Right lobe of liver (tissue), 6 donors: ENCODE data around the gene CAMTA1. TPM values are rescaled to one million over a fixed set of nuclear protein-coding genes. Genes with fewer than 3 reads are reported as not detected.
"Not testable (repeated sequence)": the region's sequence is repeated elsewhere in the genome, so short reads cannot be mapped to it uniquely, and the experiment has no call there.

Experiments used
- ATAC-seq, 4 donors: fragments of 200-7000 bp; cut with Tn5 transposase; one replicate each; pipeline ENCODE4 v1.9.1; 2020; ENCODE audit warnings: mild to moderate bottlenecking in 4 of 4, moderate library complexity in 4 of 4
- DNase-seq, 3 donors: peaks; one replicate each; pipeline ENCODE4 v3.0.0-alpha.2; 2020
- H3K27ac ChIP-seq, 3 donors: fragments of 200-600 bp; one replicate each; pipeline ENCODE4 v1.8.0; 2022
- H3K27me3 ChIP-seq, 2 donors: fragments of 200-600 bp; one replicate each; pipeline ENCODE4 v1.8.0; 2022
- H3K36me3 ChIP-seq, 4 donors: fragments of 200-600 bp; sonication (generic) in 1 of 4; one replicate each; pipeline versions ENCODE4 v1.5.1 to v1.8.0; 2017 to 2022; ENCODE audit warnings: control low read depth in 1 of 4
- H3K4me1 ChIP-seq, 4 donors: fragments of 200-600 bp; sonication (generic) in 1 of 4; one replicate each; pipeline versions ENCODE4 v1.5.1 to v1.8.0; 2017 to 2022; ENCODE audit warnings: control low read depth in 1 of 4
- H3K4me3 ChIP-seq, 3 donors: fragments of 200-600 bp; one replicate each; pipeline ENCODE4 v1.8.0; 2022
- H3K9me3 ChIP-seq, 4 donors: fragments of 200-600 bp; sonication (generic) in 1 of 4; one replicate each; pipeline versions ENCODE4 v1.5.1 to v1.8.0; 2017 to 2022; ENCODE audit warnings: control low read depth in 1 of 4
- POLR2A ChIP-seq: fragments of 450-650 bp; IDR thresholded peaks from one replicate; pipeline ENCODE4 v1.6.1; 2017; ENCODE audit warnings: antibody characterized with exemption, mild to moderate bottlenecking
- WGBS: methylation state at CpG from one replicate; pipeline ENCODE4 v1.1.6; 2018; ENCODE audit warnings: low coverage, low lambda C conversion rate; ENCODE audit not compliant: insufficient coverage; ENCODE audit errors: missing lambda C conversion rate; 5-methylcytosine and 5-hydroxymethylcytosine counted together
- intact Hi-C, 2 donors: fragments of 100-400 bp; cut with DNase I; formaldehyde crosslinking; loops; one replicate each; pipeline versions ENCODE4 v1.11.2 to v1.14.1; 2022
- total RNA-seq, 6 experiments: library from RNA; depleted of rRNA in 2 of 6; stranded (reverse); fragments of >200 nt in 2 of 6; fragmentation: NEBNext Ultra II Directional in 3 of 6; extraction: Animal tissue kit (Norgen Biotek cat#: 25700) in 3 of 6; gene quantifications; one replicate each; pipeline versions ENCODE4 v1.1.0 to v1.2.4, GENCODE V29; 2016 to 2023
- TF ChIP-seq, protein P1 (sequence below), 4 donors: fragments of 200-600 bp in 3 of 4; fragments of 450-650 bp in 1 of 4; IDR thresholded peaks; one replicate each; pipeline versions ENCODE4 v1.5.1 to v1.8.0; 2016 to 2022; ENCODE audit warnings: antibody characterized with exemption in 4 of 4, mild to moderate bottlenecking in 2 of 4
- donor health status: DM: no; HTN: yes; CAD: no.
- donor health status: DM: no; HTN: no; CAD: no.
- donor health status: DM: no; HTN: no; CAD: no.
- donor health status: DM: no; HTN: yes; CAD: no.
- donor health status: DM: no; HTN: yes; CAD: no.

CAMTA1 gene
- total RNA-seq, 6 experiments from 2014 or later = 32.3 to 49.4 (median 37.2) TPM

DNA sequence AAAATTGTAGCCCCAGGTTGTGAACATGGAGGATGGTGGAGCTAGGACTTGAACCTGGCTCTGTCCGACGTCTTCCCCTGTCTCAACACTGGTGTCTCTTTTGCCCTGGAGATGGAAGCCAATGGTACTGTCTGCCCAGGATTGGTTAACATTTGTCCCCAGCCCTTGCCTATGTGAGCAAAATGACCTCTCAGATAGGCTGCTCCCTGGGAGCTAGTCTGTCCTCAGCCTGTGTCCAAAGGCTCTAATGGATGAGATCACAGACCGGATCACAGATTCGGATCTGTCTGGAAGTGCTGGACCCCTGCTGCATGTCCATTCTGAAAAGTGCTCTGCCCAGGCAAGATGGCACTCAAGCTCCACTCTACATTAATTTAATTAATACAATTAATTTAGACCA, 591.4 kb downstream of the CAMTA1 start:
- Histone ChIP-seq H3K9me3 (no peaks in the 10 kb centered on the region), H3K36me3 (no peaks in the 10 kb centered on the region), H3K4me1 (no peaks in the 10 kb centered on the region), H3K27me3 (no peaks in the 10 kb centered on the region), H3K27ac (no peak overlapping the region), H3K4me3 (no peak overlapping the region)
- WGBS = 80% methylated on average over 1 of the region's 4 CpGs
- intact Hi-C loops = no loop called here
- no peak for TF ChIP-seq POLR2A
- TF ChIP-seq, protein P1, sequence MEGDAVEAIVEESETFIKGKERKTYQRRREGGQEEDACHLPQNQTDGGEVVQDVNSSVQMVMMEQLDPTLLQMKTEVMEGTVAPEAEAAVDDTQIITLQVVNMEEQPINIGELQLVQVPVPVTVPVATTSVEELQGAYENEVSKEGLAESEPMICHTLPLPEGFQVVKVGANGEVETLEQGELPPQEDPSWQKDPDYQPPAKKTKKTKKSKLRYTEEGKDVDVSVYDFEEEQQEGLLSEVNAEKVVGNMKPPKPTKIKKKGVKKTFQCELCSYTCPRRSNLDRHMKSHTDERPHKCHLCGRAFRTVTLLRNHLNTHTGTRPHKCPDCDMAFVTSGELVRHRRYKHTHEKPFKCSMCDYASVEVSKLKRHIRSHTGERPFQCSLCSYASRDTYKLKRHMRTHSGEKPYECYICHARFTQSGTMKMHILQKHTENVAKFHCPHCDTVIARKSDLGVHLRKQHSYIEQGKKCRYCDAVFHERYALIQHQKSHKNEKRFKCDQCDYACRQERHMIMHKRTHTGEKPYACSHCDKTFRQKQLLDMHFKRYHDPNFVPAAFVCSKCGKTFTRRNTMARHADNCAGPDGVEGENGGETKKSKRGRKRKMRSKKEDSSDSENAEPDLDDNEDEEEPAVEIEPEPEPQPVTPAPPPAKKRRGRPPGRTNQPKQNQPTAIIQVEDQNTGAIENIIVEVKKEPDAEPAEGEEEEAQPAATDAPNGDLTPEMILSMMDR (IDR thresholded peaks at IDR 0.05) = no peak
- DNase-seq (peak in 1 of 3 donors; percentile 10), ATAC-seq (no peak)

DNA sequence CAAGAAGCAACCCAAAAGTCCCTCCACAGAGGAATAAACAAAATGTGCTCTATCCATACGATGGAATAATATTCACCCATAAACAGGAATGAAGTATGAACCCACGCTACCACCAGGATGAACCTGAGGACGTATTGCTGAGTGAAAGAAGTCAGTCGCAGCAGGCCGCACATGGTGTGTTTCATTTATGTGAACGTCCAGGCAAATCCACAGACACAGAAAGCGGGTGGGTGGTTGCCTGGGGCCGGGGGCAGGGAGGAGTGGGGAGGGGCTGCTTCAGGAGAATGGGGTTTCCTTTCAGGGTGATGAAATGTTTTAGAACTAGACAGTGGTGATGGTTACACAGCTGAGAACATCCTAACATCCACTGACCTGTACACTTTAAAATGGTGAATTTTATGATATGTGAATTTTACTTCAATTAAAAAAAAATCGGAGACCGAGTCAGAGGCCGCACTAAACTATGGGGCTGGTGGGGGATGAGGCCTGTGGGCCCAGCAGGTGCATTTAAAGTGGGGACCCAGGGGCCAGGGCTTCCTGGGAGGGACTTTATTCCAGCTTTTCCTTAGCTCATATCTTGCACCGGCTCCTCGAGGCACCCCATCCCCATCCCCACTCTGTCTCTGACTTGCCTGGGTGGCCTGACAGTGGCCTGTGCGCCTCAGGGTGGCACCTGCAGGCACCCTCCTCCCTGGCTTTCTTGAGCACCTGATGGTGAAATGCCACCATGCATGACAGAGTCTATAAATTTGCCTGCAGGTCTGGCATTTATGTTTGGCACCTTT, 593.3 kb downstream of the CAMTA1 start:
- Histone ChIP-seq H3K27ac (no peak overlapping the region), H3K4me1 (no peaks in the 10 kb centered on the region), H3K36me3 (no peaks in the 10 kb centered on the region), H3K4me3 (no peak overlapping the region), H3K9me3 (no peaks in the 10 kb centered on the region), H3K27me3 (no peaks in the 10 kb centered on the region)
- intact Hi-C loops = no loop called here
- TF ChIP-seq POLR2A = no peak
- TF ChIP-seq, protein P1 (IDR thresholded peaks at IDR 0.05) = no peak
- WGBS = 78% methylated on average over 8 of the region's 14 CpGs
- no peak for ATAC-seq
- no peak for DNase-seq

DNA sequence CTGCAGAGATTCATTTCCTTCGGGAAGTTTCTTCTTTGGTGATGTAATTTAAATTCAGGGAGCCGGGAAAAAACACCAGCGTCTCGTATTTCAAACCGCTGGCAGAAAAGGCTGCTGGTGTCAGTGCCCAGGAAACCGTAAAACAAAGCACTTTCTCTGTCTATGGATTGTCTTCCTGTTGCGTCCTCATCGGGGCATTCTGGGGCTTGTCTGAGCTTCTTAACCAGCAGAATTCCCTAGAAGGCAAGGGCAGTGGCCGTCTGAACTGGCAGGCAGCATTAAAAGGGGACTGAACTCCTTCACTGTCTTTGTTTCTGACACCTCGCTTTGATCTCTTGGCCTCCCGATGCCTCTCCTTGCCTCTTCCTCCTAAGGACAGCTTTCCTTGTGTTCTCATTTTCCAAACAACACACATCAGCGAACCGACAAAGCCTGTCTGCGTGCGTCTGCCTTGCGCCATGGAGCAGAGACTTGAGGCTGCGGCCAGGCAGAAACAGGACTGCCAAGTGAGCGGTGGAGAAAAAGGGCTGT, 594.3 kb downstream of the CAMTA1 start:
- WGBS = 36% methylated on average over 15 of the region's 18 CpGs
- H3K9me3 ChIP-seq = no peaks in the 10 kb centered on the region
- H3K4me3 ChIP-seq = no peak overlapping the region
- H3K27me3 ChIP-seq = no peaks in the 10 kb centered on the region
- DNase-seq (no peak), ATAC-seq (no peak)
- H3K36me3 ChIP-seq = no peaks in the 10 kb centered on the region
- H3K4me1 ChIP-seq = no peaks in the 10 kb centered on the region
- intact Hi-C loops = no loop called here
- no peak for TF ChIP-seq POLR2A
- TF ChIP-seq, protein P1 (IDR thresholded peaks at IDR 0.05) = no peak
- no peak overlapping the region for H3K27ac ChIP-seq

DNA sequence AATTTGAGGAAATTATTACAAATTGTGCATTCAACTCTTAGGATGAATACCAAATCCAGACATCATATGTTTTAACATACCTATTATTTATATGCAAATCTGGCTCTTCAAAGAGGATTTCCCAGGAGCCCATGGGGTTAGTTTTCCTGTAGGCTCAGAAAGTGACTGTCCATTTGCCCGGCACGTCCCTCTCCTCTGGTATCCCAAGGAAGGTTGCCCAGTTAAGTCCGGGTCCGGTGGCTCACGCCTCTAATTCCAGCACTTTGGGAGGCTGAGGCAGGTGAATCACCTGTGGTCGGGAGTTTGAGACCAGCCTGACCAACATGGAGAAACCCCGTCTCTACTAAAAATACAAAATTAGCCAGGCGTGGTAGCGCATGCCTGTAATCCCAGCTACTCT, 594.8 kb downstream of the CAMTA1 start:
- H3K36me3 ChIP-seq, intact Hi-C loops, H3K27me3 ChIP-seq, H3K9me3 ChIP-seq, H3K27ac ChIP-seq, ATAC-seq, H3K4me3 ChIP-seq, DNase-seq, H3K4me1 ChIP-seq: not testable (repeated sequence)
- WGBS = 98% methylated on average over 7 of the region's 9 CpGs

DNA sequence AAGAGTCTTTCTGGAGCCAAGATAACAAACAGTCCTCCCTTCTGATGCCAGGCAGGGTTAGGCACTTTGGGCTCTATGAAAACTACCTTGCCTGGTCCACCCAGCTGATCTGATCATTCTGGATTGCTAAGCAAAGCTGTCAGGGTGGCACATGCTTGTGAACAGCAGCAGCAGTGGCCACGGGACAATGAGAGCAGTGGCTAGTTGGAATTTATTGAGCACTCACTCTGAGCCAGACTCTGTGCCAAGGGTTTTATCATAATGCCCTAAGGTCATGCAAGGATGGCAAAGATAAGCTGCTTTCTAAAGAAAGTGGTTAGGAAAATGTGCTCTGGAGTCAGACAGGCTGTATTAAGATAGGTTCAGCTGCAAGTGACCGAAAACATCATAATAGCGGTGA, 595.5 kb downstream of the CAMTA1 start:
- Histone ChIP-seq H3K4me3 (no peak overlapping the region), H3K4me1 (no peaks in the 10 kb centered on the region), H3K27ac (no peak overlapping the region), H3K27me3 (no peaks in the 10 kb centered on the region), H3K36me3 (no peaks in the 10 kb centered on the region), H3K9me3 (no peaks in the 10 kb centered on the region)
- ATAC-seq = peak in 3 of 4 donors; percentile 42 to 71 (median 70)
- no peak for TF ChIP-seq POLR2A
- intact Hi-C loops = no loop called here
- 81% methylated on average over 3 of the region's 3 CpGs for WGBS
- peak in 1 of 3 donors; percentile 25 for DNase-seq

DNA sequence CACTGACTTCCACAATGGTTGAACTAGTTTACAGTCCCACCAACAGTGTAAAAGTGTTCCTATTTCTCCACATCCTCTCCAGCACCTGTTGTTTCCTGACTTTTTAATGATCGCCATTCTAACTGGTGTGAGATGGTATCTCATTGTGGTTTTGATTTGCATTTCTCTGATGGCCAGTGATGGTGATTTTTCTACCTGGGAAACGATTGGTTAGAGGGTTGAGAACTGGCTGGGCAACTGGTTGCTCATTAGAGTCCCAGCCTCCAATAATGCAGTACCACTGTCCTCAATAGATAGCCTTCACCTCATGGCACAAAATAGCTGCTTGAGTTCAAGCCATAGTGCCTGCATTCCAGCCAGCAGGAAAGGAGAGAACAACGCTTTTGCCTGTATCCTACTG, 596.5 kb downstream of the CAMTA1 start:
- intact Hi-C loops, H3K4me1 ChIP-seq, H3K4me3 ChIP-seq, DNase-seq, H3K27ac ChIP-seq, H3K9me3 ChIP-seq, ATAC-seq, H3K36me3 ChIP-seq, H3K27me3 ChIP-seq: not testable (repeated sequence)
- 49% methylated on average over 2 of the region's 3 CpGs for WGBS
